Liver (tissue), 3 donors: Measurements from ENCODE around the gene ITGA11.

ENCODE experiments used
- EGR1 ChIP-seq, 2 donors: IDR thresholded peaks; 2 replicates each; pipeline ENCODE4 v1.6.1; 2016 to 2018; ENCODE audit warnings: antibody characterized with exemption in 2 of 2, low read depth in 2 of 2
- TAF1 ChIP-seq: conservative IDR thresholded peaks from 2 replicates; pipeline ENCODE4 v1.6.1; 2016; ENCODE audit warnings: antibody characterized with exemption, mild to moderate bottlenecking
- YY1 ChIP-seq: IDR thresholded peaks from 2 replicates; pipeline ENCODE4 v1.6.1; 2016; ENCODE audit warnings: antibody characterized with exemption, mild to moderate bottlenecking
- TF ChIP-seq, protein P1 (sequence below): fragments of 150-350 bp; IDR thresholded peaks from 2 replicates; pipeline ENCODE4 v1.5.1; 2017; ENCODE audit warnings: improper control_type of control experiment, low read depth, low read length; ENCODE audit not compliant: missing input control
- TF ChIP-seq, protein P2 (sequence below): IDR thresholded peaks from 2 replicates; pipeline ENCODE4 v1.6.1; 2016; ENCODE audit warnings: antibody characterized with exemption
- donor health status: healthy.
- donor health status: healthy.

DNA sequence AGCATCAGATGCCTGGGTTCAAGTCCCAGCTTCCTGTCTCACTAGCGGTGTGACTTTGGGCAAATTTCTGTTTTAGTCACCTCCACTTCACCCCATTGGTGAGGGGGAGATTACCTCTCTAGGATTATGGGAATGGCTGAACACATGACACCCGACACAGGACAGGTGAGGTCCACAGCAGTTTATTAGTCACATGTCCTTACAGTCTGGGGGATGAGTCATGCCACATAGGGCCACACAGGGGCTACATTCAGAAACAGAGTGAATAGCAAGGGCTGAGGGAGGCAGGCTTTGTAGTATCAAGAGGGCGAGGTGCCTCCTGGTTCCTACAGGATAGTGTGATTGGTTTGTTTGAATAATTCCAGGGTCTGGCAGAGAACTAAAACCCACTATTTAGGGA is 15.2 kb upstream of the ITGA11 start:
- TF ChIP-seq, protein P1, sequence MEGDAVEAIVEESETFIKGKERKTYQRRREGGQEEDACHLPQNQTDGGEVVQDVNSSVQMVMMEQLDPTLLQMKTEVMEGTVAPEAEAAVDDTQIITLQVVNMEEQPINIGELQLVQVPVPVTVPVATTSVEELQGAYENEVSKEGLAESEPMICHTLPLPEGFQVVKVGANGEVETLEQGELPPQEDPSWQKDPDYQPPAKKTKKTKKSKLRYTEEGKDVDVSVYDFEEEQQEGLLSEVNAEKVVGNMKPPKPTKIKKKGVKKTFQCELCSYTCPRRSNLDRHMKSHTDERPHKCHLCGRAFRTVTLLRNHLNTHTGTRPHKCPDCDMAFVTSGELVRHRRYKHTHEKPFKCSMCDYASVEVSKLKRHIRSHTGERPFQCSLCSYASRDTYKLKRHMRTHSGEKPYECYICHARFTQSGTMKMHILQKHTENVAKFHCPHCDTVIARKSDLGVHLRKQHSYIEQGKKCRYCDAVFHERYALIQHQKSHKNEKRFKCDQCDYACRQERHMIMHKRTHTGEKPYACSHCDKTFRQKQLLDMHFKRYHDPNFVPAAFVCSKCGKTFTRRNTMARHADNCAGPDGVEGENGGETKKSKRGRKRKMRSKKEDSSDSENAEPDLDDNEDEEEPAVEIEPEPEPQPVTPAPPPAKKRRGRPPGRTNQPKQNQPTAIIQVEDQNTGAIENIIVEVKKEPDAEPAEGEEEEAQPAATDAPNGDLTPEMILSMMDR = no peak
- TF ChIP-seq, protein P2, sequence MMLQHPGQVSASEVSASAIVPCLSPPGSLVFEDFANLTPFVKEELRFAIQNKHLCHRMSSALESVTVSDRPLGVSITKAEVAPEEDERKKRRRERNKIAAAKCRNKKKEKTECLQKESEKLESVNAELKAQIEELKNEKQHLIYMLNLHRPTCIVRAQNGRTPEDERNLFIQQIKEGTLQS = no peak
- TF ChIP-seq YY1 (no peak), EGR1 (IDR thresholded peaks at IDR 0.05; ENCODE audit: low read depth in 2 of 2) (no peak), TAF1 (no peak)
